ENCODE measurements around the gene LSP1. TPM values are rescaled to one million over a fixed set of nuclear protein-coding genes. Genes with fewer than 3 reads are reported as not detected.

Gene LSP1
- total RNA-seq, 1 donor from 2014 or later: 29.5 TPM

GRCh38 chr11:1919391-1920127, 66.7 kb downstream of the LSP1 start, which contains the start of gene TNNT3:
Gene TNNT3 (plus strand): TSS chr11:1919703. CDS start chr11:1922875, 3,172 bp downstream.
- H3K27ac Mint-ChIP-seq (ENCODE audit: unreplicated experiment): no peak within 1 kb of the TSS
- DNase-seq (ENCODE audit: extremely low spot score, unreplicated experiment): no peak
- no peak within 1 kb of the TSS for H3K4me3 Mint-ChIP-seq (ENCODE audit: unreplicated experiment)
- no peaks in the 10 kb centered on the region for H3K9me3 Mint-ChIP-seq (ENCODE audit: unreplicated experiment)
- H3K27me3 Mint-ChIP-seq (ENCODE audit: unreplicated experiment): no peaks in the 10 kb centered on the region
- no peak for TF ChIP-seq CTCF (IDR thresholded peaks at IDR 0.05)
- peaks cover 10% of the 10 kb centered on the region for H3K4me1 Mint-ChIP-seq (ENCODE audit: unreplicated experiment)
- H3K36me3 Mint-ChIP-seq (ENCODE audit: unreplicated experiment): no peaks in the 10 kb centered on the region

- DNase-seq (ENCODE audit: extremely low spot score, unreplicated experiment): no peak
- Mint-ChIP-seq H3K27me3 (ENCODE audit: unreplicated experiment) (no peaks in the 10 kb centered on the region), H3K27ac (ENCODE audit: unreplicated experiment) (no peak overlapping the region), H3K36me3 (ENCODE audit: unreplicated experiment) (no peaks in the 10 kb centered on the region), H3K4me3 (ENCODE audit: unreplicated experiment) (no peak overlapping the region), H3K9me3 (ENCODE audit: unreplicated experiment) (no peaks in the 10 kb centered on the region), H3K4me1 (ENCODE audit: unreplicated experiment) (peaks cover 10% of the 10 kb centered on the region)
- TF ChIP-seq CTCF (IDR thresholded peaks at IDR 0.05): no peak
Observed at GRCh38 chr11:1920128-1920908, 67.4 kb downstream of the LSP1 start.

- DNase-seq (ENCODE audit: extremely low spot score, unreplicated experiment): no peak
- no peak for TF ChIP-seq CTCF (IDR thresholded peaks at IDR 0.05)
- H3K27me3 Mint-ChIP-seq (ENCODE audit: unreplicated experiment): no peaks in the 10 kb centered on the region
- H3K27ac Mint-ChIP-seq (ENCODE audit: unreplicated experiment): no peak overlapping the region
- H3K4me3 Mint-ChIP-seq (ENCODE audit: unreplicated experiment): no peak overlapping the region
- H3K4me1 Mint-ChIP-seq (ENCODE audit: unreplicated experiment): peaks cover 10% of the 10 kb centered on the region
- no peaks in the 10 kb centered on the region for H3K9me3 Mint-ChIP-seq (ENCODE audit: unreplicated experiment)
- no peaks in the 10 kb centered on the region for H3K36me3 Mint-ChIP-seq (ENCODE audit: unreplicated experiment)
Observed at GRCh38 chr11:1920909-1921573, 68.2 kb downstream of the LSP1 start.

DNA sequence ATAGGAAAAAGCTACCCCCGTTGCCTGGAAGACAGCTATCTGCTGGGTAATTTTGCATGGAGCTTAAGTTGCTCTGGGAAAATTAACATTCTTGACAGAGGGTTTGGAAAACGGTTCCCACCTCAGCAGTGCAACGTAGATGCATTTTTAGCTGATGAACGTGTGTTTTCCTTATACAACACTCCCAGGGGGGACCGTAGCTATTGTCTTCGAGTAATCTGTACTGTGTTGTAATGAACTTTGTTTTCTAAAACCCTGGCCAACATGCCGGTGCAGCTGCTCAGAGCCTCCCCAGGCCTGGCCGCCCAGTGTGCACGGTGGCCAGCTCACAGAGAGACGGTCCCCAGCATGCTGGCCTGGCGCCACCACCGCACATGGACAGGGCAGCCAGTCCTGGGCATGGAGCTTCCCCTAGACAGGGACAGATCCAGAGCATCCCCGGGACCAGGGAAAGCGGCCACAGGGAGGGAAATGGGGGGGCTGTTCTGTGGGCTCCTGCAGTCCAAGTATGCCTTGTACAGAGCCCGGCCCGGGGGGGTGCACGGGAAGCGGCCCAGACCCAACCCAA, 68.8 kb downstream of the LSP1 start:
- H3K36me3 Mint-ChIP-seq (ENCODE audit: unreplicated experiment): no peaks in the 10 kb centered on the region
- H3K27ac Mint-ChIP-seq (ENCODE audit: unreplicated experiment): no peak overlapping the region
- no peak for DNase-seq (ENCODE audit: extremely low spot score, unreplicated experiment)
- TF ChIP-seq CTCF (IDR thresholded peaks at IDR 0.05): no peak
- H3K27me3 Mint-ChIP-seq (ENCODE audit: unreplicated experiment): no peaks in the 10 kb centered on the region
- no peaks in the 10 kb centered on the region for H3K9me3 Mint-ChIP-seq (ENCODE audit: unreplicated experiment)
- H3K4me3 Mint-ChIP-seq (ENCODE audit: unreplicated experiment): no peak overlapping the region
- H3K4me1 Mint-ChIP-seq (ENCODE audit: unreplicated experiment): peaks cover 13% of the 10 kb centered on the region
